IMR-90 (cell line): ENCODE measurements around the gene ANKRD13D. TPM values are rescaled to one million over a fixed set of nuclear protein-coding genes. Genes with fewer than 3 reads are reported as not detected.

ENCODE experiments used
- ATAC-seq: fragments of 200-7000 bp; cut with Tn5 transposase; 2 replicates; pipeline ENCODE4 v1.9.1; 2020; ENCODE audit warnings: low read depth, mild to moderate bottlenecking, moderate library complexity
- BruUV-seq: library from RNA; stranded (reverse); fragments of 400-500 nt; replicated peaks from 2 replicates; lab custom pipeline; 2021; lab: Mats Ljungman, UMichigan
- CTCF ChIA-PET: fragments of 300-600 bp; formaldehyde crosslinking; extraction: SDS; loops from one replicate; lab custom pipeline; 2021; ENCODE audit warnings: antibody characterized with exemption; lab: Yijun Ruan, JAX
- POLR2A ChIA-PET: fragments of 300-600 bp; sonication (Branson Sonifier 250); formaldehyde crosslinking; loops from one replicate; lab custom pipeline; 2022; ENCODE audit warnings: antibody characterized with exemption; ENCODE audit not compliant: unreplicated experiment; lab: Charles Lee
- DNase-seq: peaks from one replicate; pipeline ENCODE4 v3.0.0; 2013
- H2AFZ ChIP-seq: replicated peaks from 2 replicates; pipeline ENCODE3; 2013; ENCODE audit warnings: low read length, mild to moderate bottlenecking; ENCODE audit not compliant: poor library complexity
- H2AK5ac ChIP-seq: 2 replicates; pipeline ENCODE4 v1.6.1; 2013; ENCODE audit warnings: low read depth, low read length, inconsistent platforms
- H2AK9ac ChIP-seq: replicated peaks from 2 replicates; pipeline ENCODE3; 2013; ENCODE audit warnings: mild to moderate bottlenecking, low read depth, low read length, moderate library complexity; ENCODE audit not compliant: poor library complexity
- H2BK120ac ChIP-seq: 2 replicates; pipeline ENCODE4 v1.6.1; 2013; ENCODE audit warnings: low read depth, low read length, inconsistent platforms
- H2BK15ac ChIP-seq: 3 replicates; pipeline ENCODE4 v1.6.1; 2013; ENCODE audit warnings: low read depth, low read length, inconsistent platforms
- H2BK20ac ChIP-seq: 2 replicates; pipeline ENCODE4 v1.6.1; 2013; ENCODE audit warnings: low read depth, mild to moderate bottlenecking, inconsistent platforms, low read length, moderate library complexity
- H2BK5ac ChIP-seq: 2 replicates; pipeline ENCODE4 v1.6.1; 2013; ENCODE audit warnings: mild to moderate bottlenecking, low read depth, low read length, inconsistent platforms; ENCODE audit not compliant: poor library complexity, severe bottlenecking
- H3K14ac ChIP-seq: replicated peaks from 2 replicates; pipeline ENCODE4 v1.6.1; 2013; ENCODE audit warnings: low read depth, low read length, inconsistent platforms
- H3K18ac ChIP-seq: 2 replicates; pipeline ENCODE4 v1.6.1; 2013; ENCODE audit warnings: low read depth, low read length, control low read depth
- H3K23ac ChIP-seq: 2 replicates; pipeline ENCODE4 v1.6.1; 2013; ENCODE audit warnings: low read depth, low read length, inconsistent platforms
- H3K27ac ChIP-seq: 2 replicates; pipeline ENCODE4 v1.5.1; 2013; ENCODE audit warnings: mild to moderate bottlenecking, control low read depth, low read length; ENCODE audit not compliant: insufficient read depth
- H3K27me3 ChIP-seq: 2 replicates; pipeline ENCODE4 v1.6.1; 2013; ENCODE audit warnings: low read length; ENCODE audit not compliant: control insufficient read depth, insufficient read depth
- H3K36me3 ChIP-seq: 2 replicates; pipeline ENCODE4 v1.6.1; 2013; ENCODE audit warnings: low read length, mixed read lengths; ENCODE audit not compliant: control insufficient read depth, insufficient read depth
- H3K4ac ChIP-seq: 2 replicates; pipeline ENCODE4 v1.6.1; 2013; ENCODE audit warnings: low read depth, low read length, inconsistent platforms
- H3K4me1 ChIP-seq: 2 replicates; pipeline ENCODE4 v1.6.1; 2013; ENCODE audit warnings: low read length, mixed read lengths; ENCODE audit not compliant: control insufficient read depth, insufficient read depth
- H3K4me2 ChIP-seq: 2 replicates; pipeline ENCODE4 v1.6.1; 2013; ENCODE audit warnings: low read depth, mild to moderate bottlenecking, control low read depth, low read length, moderate library complexity
- H3K4me3 ChIP-seq: 2 replicates; pipeline ENCODE4 v1.5.1; 2013; ENCODE audit warnings: low read depth, mild to moderate bottlenecking, control low read depth, low read length, moderate library complexity; ENCODE audit not compliant: insufficient read depth
- H3K56ac ChIP-seq: 2 replicates; pipeline ENCODE4 v1.6.1; 2013; ENCODE audit warnings: low read length, inconsistent platforms; ENCODE audit not compliant: insufficient read depth; ENCODE audit errors: extremely low read depth
- H3K79me1 ChIP-seq, 2 experiments: 2 replicates each; pipeline ENCODE4 v1.6.1; 2013; ENCODE audit warnings: low read length in 2 of 2, inconsistent platforms in 1 of 2, low read depth in 1 of 2
- H3K9ac ChIP-seq: 2 replicates; pipeline ENCODE4 v1.6.1; 2013; ENCODE audit warnings: low read depth, low read length, control low read depth
- H3K9me1 ChIP-seq: 2 replicates; pipeline ENCODE4 v1.6.1; 2013; ENCODE audit warnings: low read length, inconsistent platforms; ENCODE audit not compliant: insufficient read depth
- H3K9me3 ChIP-seq: 2 replicates; pipeline ENCODE4 v1.6.1; 2013; ENCODE audit warnings: low read length; ENCODE audit not compliant: control insufficient read depth, insufficient read depth
- H4K20me1 ChIP-seq: 2 replicates; pipeline ENCODE4 v1.6.1; 2013; ENCODE audit warnings: low read length, inconsistent platforms; ENCODE audit not compliant: insufficient read depth
- H4K5ac ChIP-seq: 2 replicates; pipeline ENCODE4 v1.6.1; 2013; ENCODE audit warnings: mild to moderate bottlenecking, low read depth, low read length, control low read depth
- H4K8ac ChIP-seq, 2 experiments: 2 replicates each; pipeline ENCODE4 v1.6.1; 2013; ENCODE audit warnings: low read depth in 2 of 2, low read length in 2 of 2, control low read depth in 1 of 2, inconsistent platforms in 1 of 2
- H4K91ac ChIP-seq: 2 replicates; pipeline ENCODE4 v1.6.1; 2013; ENCODE audit warnings: low read depth, low read length, inconsistent platforms; ENCODE audit not compliant: insufficient read depth
- MXI1 ChIP-seq: IDR thresholded peaks from 2 replicates; pipeline ENCODE4 v1.6.1; 2012; ENCODE audit warnings: low read depth, mild to moderate bottlenecking, low read length, moderate library complexity, borderline replicate concordance
- RCOR1 ChIP-seq: IDR thresholded peaks from 2 replicates; pipeline ENCODE4 v1.6.1; 2012; ENCODE audit warnings: mild to moderate bottlenecking, low read length, improper control_type of control experiment; ENCODE audit not compliant: insufficient replicate concordance
- WGBS, 2 experiments: methylation state at CpG; one replicate each; pipeline versions ENCODE4 v1.1.5 to v1.1.7; 2013; ENCODE audit warnings: missing lambda C conversion rate in 2 of 2; ENCODE audit not compliant: insufficient read length in 1 of 2; ENCODE audit errors: extremely low coverage in 2 of 2; 5-methylcytosine and 5-hydroxymethylcytosine counted together
- dilution Hi-C: fragments of 300-500 bp; cut with HindIII; formaldehyde crosslinking; loops from one replicate; pipeline ENCODE4 v1.14.3; 2018; ENCODE audit warnings: low sequenced_read_pairs; ENCODE audit not compliant: unreplicated experiment
- in situ Hi-C: fragments of 300-500 bp; cut with MboI; formaldehyde crosslinking; loops from 3 replicates; pipeline ENCODE4 v1.14.3; 2019; ENCODE audit warnings: low sequenced_read_pairs, inconsistent platforms, mixed read lengths
- intact Hi-C: fragments of 100-400 bp; cut with micrococcal nuclease; formaldehyde crosslinking; loops from 2 replicates; pipeline ENCODE4 v1.10.0; 2022
- polyA plus RNA-seq, 3 experiments: library from polyadenylated mRNA; depleted of rRNA; stranded (reverse); fragments of >200 nt; gene quantifications; 2 replicates each; pipeline ENCODE4 v1.2.3, GENCODE V29; 2012; ENCODE audit warnings: low replicate concordance in 1 of 3
- total RNA-seq: library from RNA; depleted of rRNA; stranded (reverse); fragments of >200 nt; gene quantifications from 2 replicates; pipeline ENCODE4 v1.2.3, GENCODE V29; 2012

The ANKRD13D gene
- total and polyA plus RNA-seq, 2 of the 4 experiments (the other 2 are of a cell fraction), result 7.3 to 38.4 TPM

- in situ Hi-C loops, result no loop called here
- H4K8ac ChIP-seq, result peak within 1 kb of the TSS; percentile 24 to 83; a peak in 2 of 4 replicates
- BruUV-seq, result no TSS peak
- peak within 1 kb of the TSS; percentile 68 for H4K91ac ChIP-seq
- ATAC-seq (peak; percentile 66), DNase-seq (peak; percentile 28)
- peaks cover 35% of the 10 kb centered on the region for H3K4me1 ChIP-seq
- peaks cover 10% of the 10 kb centered on the region; the same call in 1 of the 2 replicates for H3K36me3 ChIP-seq
- H3K9me1 ChIP-seq, result peaks cover 31% of the 10 kb centered on the region
- H3K56ac ChIP-seq, result peak within 1 kb of the TSS; percentile 19; the same call in 1 of the 2 replicates
- H4K5ac ChIP-seq, result peak within 1 kb of the TSS; percentile 94; the same call in 1 of the 2 replicates
- H2BK5ac ChIP-seq, result peak within 1 kb of the TSS; percentile 53
- H3K23ac ChIP-seq, result peak within 1 kb of the TSS; percentile 89
- dilution Hi-C loops, result no loop called here
- no peaks in the 10 kb centered on the region for H3K27me3 ChIP-seq
- TF ChIP-seq MXI1 (peak; percentile 34; the same call in 1 of the 2 replicates), RCOR1 (no peak)
- H3K4ac ChIP-seq, result peak within 1 kb of the TSS; percentile 82
- H2BK15ac ChIP-seq, result peak within 1 kb of the TSS; percentile 7; the same call in 1 of the 3 replicates
- peak within 1 kb of the TSS; percentile 87 for H3K4me2 ChIP-seq
- H2AK9ac ChIP-seq, result peak within 1 kb of the TSS; percentile 98
- H3K79me1 ChIP-seq, result peaks cover 18 to 59% of the 10 kb centered on the region in 2 experiments; a peak in 3 of 4 replicates
- peak within 1 kb of the TSS; percentile 51 for H2BK120ac ChIP-seq
- peak within 1 kb of the TSS; percentile 64 for H3K27ac ChIP-seq
- peak within 1 kb of the TSS; percentile 84 for H2AK5ac ChIP-seq
- ChIA-PET CTCF (interaction anchor here (0.7 to 3.1 kb wide), 4 partner anchors 11 to 111 kb away, joined by 3 to 10 read pairs (median 3); no protein-coding TSS in a partner anchor), POLR2A (interaction anchor here (0.6 kb wide), 1 partner anchor 86 kb away, joined by 10 read pairs; no protein-coding TSS in a partner anchor)
- H3K14ac ChIP-seq, result peak within 1 kb of the TSS; percentile 92
- H3K18ac ChIP-seq, result no peak within 1 kb of the TSS
- intact Hi-C loops, result loop anchor here (1.0 kb wide), 2 partner anchors 36 to 51 kb away; no protein-coding TSS in a partner anchor
- peak within 1 kb of the TSS; percentile 93 for H2AFZ ChIP-seq
- no peaks in the 10 kb centered on the region for H3K9me3 ChIP-seq
- H2BK20ac ChIP-seq, result no peak within 1 kb of the TSS
- peak within 1 kb of the TSS; percentile 95 for H3K9ac ChIP-seq
- H4K20me1 ChIP-seq, result peaks cover 39% of the 10 kb centered on the region
- peak within 1 kb of the TSS; percentile 78 for H3K4me3 ChIP-seq
- WGBS, 2 experiments, result 1% methylated on average over 50 of the region's 103 CpGs; no CpG with 5 or more reads in 1 of the 2 experiments
Observed at GRCh38 chr11:67266449-67267187, 22.5 kb upstream of the ANKRD13D start, which contains the start of gene GRK2. Gene GRK2, plus strand, starts transcription at chr11:67266473. Its CDS starts 227 bp downstream, at chr11:67266700.
